ENCODE results near the gene TTLL9.
A peak's percentile ranks its signal among the peaks of the same experiment; 100 is the strongest.

Gene TTLL9

GRCh38 chr20:31875671-31876070, 5.2 kb downstream of the TTLL9 start:
- Mint-ChIP-seq H3K27ac (no peak overlapping the region), H3K4me1 (ENCODE audit: low read depth) (peaks cover 11% of the 10 kb centered on the region), H3K36me3 (ENCODE audit: low read depth) (no peaks in the 10 kb centered on the region), H3K27me3 (ENCODE audit: low read depth) (peaks cover 76% of the 10 kb centered on the region), H3K9me3 (no peaks in the 10 kb centered on the region), H3K4me3 (no peak overlapping the region)

- Mint-ChIP-seq H3K9me3 (no peaks in the 10 kb centered on the region), H3K27ac (no peak overlapping the region), H3K36me3 (ENCODE audit: low read depth) (no peaks in the 10 kb centered on the region), H3K4me1 (ENCODE audit: low read depth) (peaks cover 9% of the 10 kb centered on the region), H3K4me3 (no peak overlapping the region), H3K27me3 (ENCODE audit: low read depth) (peaks cover 60% of the 10 kb centered on the region)
Measured at GRCh38 chr20:31877684-31878083, 7.2 kb downstream of the TTLL9 start.

GRCh38 chr20:31879143-31879987, 8.9 kb downstream of the TTLL9 start:
- Mint-ChIP-seq H3K4me1 (ENCODE audit: low read depth) (peaks cover 9% of the 10 kb centered on the region), H3K27me3 (ENCODE audit: low read depth) (peaks cover 45% of the 10 kb centered on the region), H3K27ac (peak overlapping the region; percentile 75), H3K36me3 (ENCODE audit: low read depth) (no peaks in the 10 kb centered on the region), H3K9me3 (no peaks in the 10 kb centered on the region), H3K4me3 (peak overlapping the region; percentile 90)

GRCh38 chr20:31881945-31882344, 11.5 kb downstream of the TTLL9 start:
- H3K4me3 Mint-ChIP-seq, result no peak overlapping the region

GRCh38 chr20:31883829-31884228, 13.4 kb downstream of the TTLL9 start:
- Mint-ChIP-seq H3K27me3 (ENCODE audit: low read depth) (peaks cover 23% of the 10 kb centered on the region), H3K4me3 (no peak overlapping the region), H3K27ac (no peak overlapping the region), H3K36me3 (ENCODE audit: low read depth) (no peaks in the 10 kb centered on the region), H3K4me1 (ENCODE audit: low read depth) (peaks cover 9% of the 10 kb centered on the region), H3K9me3 (no peaks in the 10 kb centered on the region)

More at GRCh38 chr20:31881945-31882344, 11.5 kb downstream of the TTLL9 start:
- Mint-ChIP-seq H3K27ac (no peak overlapping the region), H3K9me3 (no peaks in the 10 kb centered on the region), H3K36me3 (ENCODE audit: low read depth) (no peaks in the 10 kb centered on the region), H3K27me3 (ENCODE audit: low read depth) (peaks cover 33% of the 10 kb centered on the region), H3K4me1 (ENCODE audit: low read depth) (peaks cover 9% of the 10 kb centered on the region)

- no peaks in the 10 kb centered on the region for H3K9me3 Mint-ChIP-seq
- H3K4me1 Mint-ChIP-seq (ENCODE audit: low read depth), result no peaks in the 10 kb centered on the region
- H3K27ac Mint-ChIP-seq, result no peak overlapping the region
- no peak overlapping the region for H3K4me3 Mint-ChIP-seq
- H3K27me3 Mint-ChIP-seq (ENCODE audit: low read depth), result peaks cover 9% of the 10 kb centered on the region
- no peaks in the 10 kb centered on the region for H3K36me3 Mint-ChIP-seq (ENCODE audit: low read depth)
Measured at GRCh38 chr20:31890646-31891045, 20.2 kb downstream of the TTLL9 start.

- Mint-ChIP-seq H3K9me3 (no peaks in the 10 kb centered on the region), H3K4me1 (ENCODE audit: low read depth) (no peaks in the 10 kb centered on the region), H3K27ac (no peak overlapping the region), H3K4me3 (no peak overlapping the region), H3K27me3 (ENCODE audit: low read depth) (peaks cover 13% of the 10 kb centered on the region), H3K36me3 (ENCODE audit: low read depth) (no peaks in the 10 kb centered on the region)
Measured at GRCh38 chr20:31894980-31895675, 24.7 kb downstream of the TTLL9 start.

- H3K27me3 Mint-ChIP-seq (ENCODE audit: low read depth), result peaks cover 17% of the 10 kb centered on the region
- no peaks in the 10 kb centered on the region for H3K9me3 Mint-ChIP-seq
- H3K27ac Mint-ChIP-seq, result no peak overlapping the region
- H3K36me3 Mint-ChIP-seq (ENCODE audit: low read depth), result no peaks in the 10 kb centered on the region
- no peak overlapping the region for H3K4me3 Mint-ChIP-seq
- no peaks in the 10 kb centered on the region for H3K4me1 Mint-ChIP-seq (ENCODE audit: low read depth)
Measured at GRCh38 chr20:31896049-31896448, 25.6 kb downstream of the TTLL9 start.

- H3K27me3 Mint-ChIP-seq (ENCODE audit: low read depth), result peaks cover 15% of the 10 kb centered on the region
- H3K36me3 Mint-ChIP-seq (ENCODE audit: low read depth), result no peaks in the 10 kb centered on the region
- H3K4me1 Mint-ChIP-seq (ENCODE audit: low read depth), result no peaks in the 10 kb centered on the region
- H3K27ac Mint-ChIP-seq, result no peak overlapping the region
- no peaks in the 10 kb centered on the region for H3K9me3 Mint-ChIP-seq
- H3K4me3 Mint-ChIP-seq, result no peak overlapping the region
Measured at GRCh38 chr20:31897541-31897940, 27.1 kb downstream of the TTLL9 start.

GRCh38 chr20:31901615-31902014, 31.2 kb downstream of the TTLL9 start:
- Mint-ChIP-seq H3K4me1 (ENCODE audit: low read depth) (no peaks in the 10 kb centered on the region), H3K27me3 (ENCODE audit: low read depth) (peaks cover 8% of the 10 kb centered on the region)

GRCh38 chr20:31903627-31904386, 33.4 kb downstream of the TTLL9 start:
- H3K27ac Mint-ChIP-seq, result no peak overlapping the region
- H3K4me1 Mint-ChIP-seq (ENCODE audit: low read depth), result no peaks in the 10 kb centered on the region
- no peaks in the 10 kb centered on the region for H3K9me3 Mint-ChIP-seq
- peaks cover 4% of the 10 kb centered on the region for H3K27me3 Mint-ChIP-seq (ENCODE audit: low read depth)
- H3K4me3 Mint-ChIP-seq, result no peak overlapping the region
- H3K36me3 Mint-ChIP-seq (ENCODE audit: low read depth), result no peaks in the 10 kb centered on the region

More at GRCh38 chr20:31901615-31902014, 31.2 kb downstream of the TTLL9 start:
- no peaks in the 10 kb centered on the region for H3K9me3 Mint-ChIP-seq
- no peak overlapping the region for H3K27ac Mint-ChIP-seq
- H3K36me3 Mint-ChIP-seq (ENCODE audit: low read depth), result no peaks in the 10 kb centered on the region
- no peak overlapping the region for H3K4me3 Mint-ChIP-seq

GRCh38 chr20:31906001-31906400, 35.6 kb downstream of the TTLL9 start:
- H3K36me3 Mint-ChIP-seq (ENCODE audit: low read depth), result no peaks in the 10 kb centered on the region
- no peaks in the 10 kb centered on the region for H3K27me3 Mint-ChIP-seq (ENCODE audit: low read depth)
- no peaks in the 10 kb centered on the region for H3K9me3 Mint-ChIP-seq
- no peaks in the 10 kb centered on the region for H3K4me1 Mint-ChIP-seq (ENCODE audit: low read depth)
- H3K4me3 Mint-ChIP-seq, result no peak overlapping the region
- H3K27ac Mint-ChIP-seq, result no peak overlapping the region

- Mint-ChIP-seq H3K27me3 (ENCODE audit: low read depth) (no peaks in the 10 kb centered on the region), H3K36me3 (ENCODE audit: low read depth) (no peaks in the 10 kb centered on the region), H3K4me1 (ENCODE audit: low read depth) (no peaks in the 10 kb centered on the region), H3K4me3 (no peak overlapping the region), H3K27ac (no peak overlapping the region), H3K9me3 (no peaks in the 10 kb centered on the region)
Measured at GRCh38 chr20:31907046-31907445, 36.6 kb downstream of the TTLL9 start.

- Mint-ChIP-seq H3K4me1 (ENCODE audit: low read depth) (no peaks in the 10 kb centered on the region), H3K27me3 (ENCODE audit: low read depth) (no peaks in the 10 kb centered on the region), H3K4me3 (no peak overlapping the region), H3K27ac (no peak overlapping the region), H3K36me3 (ENCODE audit: low read depth) (no peaks in the 10 kb centered on the region), H3K9me3 (no peaks in the 10 kb centered on the region)
Measured at GRCh38 chr20:31908016-31908415, 37.6 kb downstream of the TTLL9 start.
